Measurements from ENCODE around the gene ABR. TPM values are rescaled to one million over a fixed set of nuclear protein-coding genes. Genes with fewer than 3 reads are reported as not detected.

Gene ABR
- total RNA-seq, 1 donor from 2014 or later = 92.7 TPM

DNA sequence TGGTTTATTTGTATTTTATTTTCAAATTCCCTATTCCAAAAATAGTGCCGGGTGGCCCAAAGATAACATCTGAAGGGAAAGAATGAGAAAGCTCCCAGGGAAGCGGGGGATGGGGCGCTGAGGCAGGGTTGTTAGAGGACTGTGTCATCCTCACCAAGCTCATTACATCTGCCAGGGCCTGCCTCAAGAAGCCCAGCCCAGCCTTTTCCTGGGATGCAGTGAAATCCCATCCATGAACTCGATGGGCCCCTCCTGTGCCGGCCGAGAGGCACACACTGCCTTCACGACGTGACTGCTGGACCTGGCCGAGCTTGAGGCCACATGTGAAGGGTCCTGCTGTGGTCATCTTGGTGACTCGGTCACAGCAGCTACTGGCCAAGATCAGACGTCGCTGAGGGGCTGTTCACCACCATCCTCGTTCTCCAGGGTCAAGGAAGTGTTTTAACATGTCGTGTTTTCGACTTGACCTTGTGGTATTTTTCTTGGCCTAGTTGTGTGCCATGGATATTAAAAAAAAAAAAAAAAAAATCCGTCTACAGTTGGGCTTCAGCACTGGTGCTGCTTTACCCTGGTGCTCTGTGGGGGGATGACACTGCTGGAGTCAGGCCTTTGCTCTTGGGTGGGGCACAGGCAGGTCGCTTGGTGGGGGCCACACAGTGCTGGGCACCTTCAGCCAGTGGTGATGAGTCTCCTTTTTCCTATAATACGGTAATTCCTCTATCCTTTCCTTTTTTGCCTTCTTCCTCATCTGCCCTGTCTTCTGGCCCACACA, 178.0 kb downstream of the ABR start:
- no peak for TF ChIP-seq EZH2phosphoT487 (IDR thresholded peaks at IDR 0.05)
- no peak for TF ChIP-seq EZH2 (IDR thresholded peaks at IDR 0.05)
- TF ChIP-seq, protein P1, sequence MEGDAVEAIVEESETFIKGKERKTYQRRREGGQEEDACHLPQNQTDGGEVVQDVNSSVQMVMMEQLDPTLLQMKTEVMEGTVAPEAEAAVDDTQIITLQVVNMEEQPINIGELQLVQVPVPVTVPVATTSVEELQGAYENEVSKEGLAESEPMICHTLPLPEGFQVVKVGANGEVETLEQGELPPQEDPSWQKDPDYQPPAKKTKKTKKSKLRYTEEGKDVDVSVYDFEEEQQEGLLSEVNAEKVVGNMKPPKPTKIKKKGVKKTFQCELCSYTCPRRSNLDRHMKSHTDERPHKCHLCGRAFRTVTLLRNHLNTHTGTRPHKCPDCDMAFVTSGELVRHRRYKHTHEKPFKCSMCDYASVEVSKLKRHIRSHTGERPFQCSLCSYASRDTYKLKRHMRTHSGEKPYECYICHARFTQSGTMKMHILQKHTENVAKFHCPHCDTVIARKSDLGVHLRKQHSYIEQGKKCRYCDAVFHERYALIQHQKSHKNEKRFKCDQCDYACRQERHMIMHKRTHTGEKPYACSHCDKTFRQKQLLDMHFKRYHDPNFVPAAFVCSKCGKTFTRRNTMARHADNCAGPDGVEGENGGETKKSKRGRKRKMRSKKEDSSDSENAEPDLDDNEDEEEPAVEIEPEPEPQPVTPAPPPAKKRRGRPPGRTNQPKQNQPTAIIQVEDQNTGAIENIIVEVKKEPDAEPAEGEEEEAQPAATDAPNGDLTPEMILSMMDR (IDR thresholded peaks at IDR 0.05) = no peak
- no peak for DNase-seq (ENCODE audit: low spot score)
- Histone ChIP-seq H3K27me3 (no peaks in the 10 kb centered on the region), H3K9me3 (ENCODE audit: low read depth) (no peaks in the 10 kb centered on the region), H3K79me2 (ENCODE audit: low read depth) (peaks cover 14% of the 10 kb centered on the region), H3K4me2 (no peak overlapping the region), H3K27ac (no peak overlapping the region), H4K20me1 (ENCODE audit: low read depth) (peaks cover 10% of the 10 kb centered on the region), H3K4me3 (no peak overlapping the region), H2AFZ (replicated peaks) (no peak overlapping the region), H3F3A (ENCODE audit: low read depth) (peaks cover 5% of the 10 kb centered on the region), H3K9ac (no peak overlapping the region), H3K36me3 (no peaks in the 10 kb centered on the region), H3K4me1 (peaks cover 4% of the 10 kb centered on the region)
- H3K4me1 Mint-ChIP-seq = peaks cover 16% of the 10 kb centered on the region
- no peak overlapping the region for H3K4me3 Mint-ChIP-seq
- peaks cover 16% of the 10 kb centered on the region for H3K36me3 Mint-ChIP-seq
- no peaks in the 10 kb centered on the region for H3K9me3 Mint-ChIP-seq
- no peak overlapping the region for H3K27ac Mint-ChIP-seq
- H3K27me3 Mint-ChIP-seq (ENCODE audit: insufficient read depth, low read depth) = peaks cover 7% of the 10 kb centered on the region

DNA sequence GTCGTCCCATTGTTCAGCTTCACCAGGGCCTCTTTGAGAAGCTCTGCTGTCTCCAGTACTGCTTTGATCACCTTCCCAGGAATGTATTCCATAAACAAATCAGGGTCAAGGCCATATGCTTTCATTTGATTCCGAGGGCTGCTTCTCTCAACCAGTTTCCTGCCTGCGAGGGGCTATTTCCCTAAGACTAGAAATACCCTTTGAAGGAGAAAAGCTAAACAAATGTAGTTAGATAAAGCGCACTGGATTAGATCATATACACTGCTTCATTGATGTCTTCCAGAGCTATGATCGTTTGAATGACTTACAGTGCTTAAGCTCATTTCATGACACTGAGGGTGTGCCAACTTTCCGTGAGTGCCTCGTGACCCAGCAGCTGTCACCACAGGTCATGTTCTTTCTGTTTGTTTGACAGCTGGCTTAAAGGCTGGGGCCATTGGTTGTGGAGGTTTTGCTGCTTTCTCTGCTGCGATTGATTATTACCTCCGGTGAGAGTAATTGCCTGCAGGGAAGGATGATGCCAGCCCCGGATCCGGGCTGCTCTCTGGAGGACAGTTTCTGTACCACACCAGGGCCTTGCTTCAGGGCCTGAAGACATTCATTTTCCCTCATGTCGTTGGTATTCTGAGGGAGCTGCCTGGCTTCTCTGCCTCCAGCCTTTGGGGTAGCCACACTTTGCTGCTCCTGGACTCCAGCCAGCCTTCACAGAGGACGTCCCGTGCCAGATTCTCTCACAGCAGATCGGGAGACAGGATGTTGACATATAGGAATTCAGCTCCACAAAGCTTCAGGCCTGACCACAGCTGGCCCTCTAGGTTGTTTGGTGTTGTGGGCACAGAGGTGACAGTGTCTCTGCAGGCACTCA, 179.0 kb downstream of the ABR start:
- peaks cover 16% of the 10 kb centered on the region for H3K4me1 Mint-ChIP-seq
- Histone ChIP-seq H3K4me2 (no peak overlapping the region), H4K20me1 (ENCODE audit: low read depth) (peaks cover 10% of the 10 kb centered on the region), H3K4me1 (peaks cover 4% of the 10 kb centered on the region), H3K9ac (no peak overlapping the region), H3K27ac (no peak overlapping the region), H3F3A (ENCODE audit: low read depth) (peaks cover 5% of the 10 kb centered on the region), H2AFZ (replicated peaks) (no peak overlapping the region), H3K27me3 (peaks cover 4% of the 10 kb centered on the region), H3K36me3 (no peaks in the 10 kb centered on the region), H3K9me3 (ENCODE audit: low read depth) (no peaks in the 10 kb centered on the region), H3K79me2 (ENCODE audit: low read depth) (peaks cover 14% of the 10 kb centered on the region), H3K4me3 (no peak overlapping the region)
- H3K36me3 Mint-ChIP-seq = peaks cover 16% of the 10 kb centered on the region
- no peak for TF ChIP-seq EZH2phosphoT487 (IDR thresholded peaks at IDR 0.05)
- TF ChIP-seq, protein P1 (IDR thresholded peaks at IDR 0.05) = no peak
- no peak for TF ChIP-seq EZH2 (IDR thresholded peaks at IDR 0.05)
- H3K27ac Mint-ChIP-seq = no peak overlapping the region
- H3K9me3 Mint-ChIP-seq = no peaks in the 10 kb centered on the region
- peaks cover 5% of the 10 kb centered on the region for H3K27me3 Mint-ChIP-seq (ENCODE audit: insufficient read depth, low read depth)
- no peak overlapping the region for H3K4me3 Mint-ChIP-seq
- no peak for DNase-seq (ENCODE audit: low spot score)

DNA sequence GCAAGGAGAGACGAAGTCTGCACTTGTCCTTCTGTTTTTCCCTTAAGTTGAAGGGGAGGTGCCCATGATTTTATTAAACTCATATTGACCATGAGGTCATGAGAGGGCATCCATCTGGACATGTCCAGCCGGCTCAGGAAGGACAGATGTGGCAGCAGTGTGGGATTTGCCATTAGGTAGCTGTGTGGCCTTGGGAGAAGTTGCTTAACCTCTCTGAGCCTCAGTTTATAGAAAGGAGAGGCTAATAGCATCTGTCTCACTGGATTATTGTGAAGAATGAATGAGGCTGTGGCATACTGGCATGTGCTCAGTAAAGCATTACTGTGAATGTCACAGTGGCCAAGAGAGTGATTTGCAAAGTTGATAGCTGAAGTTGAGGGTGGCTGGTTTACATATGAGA, 181.7 kb downstream of the ABR start:
- Histone ChIP-seq H3K4me1 (peaks cover 4% of the 10 kb centered on the region), H4K20me1 (ENCODE audit: low read depth) (peaks cover 10% of the 10 kb centered on the region), H3K4me3 (peak overlapping the region; percentile 95), H3K4me2 (peak overlapping the region; percentile 83), H3K9ac (no peak overlapping the region), H3K27me3 (peaks cover 10% of the 10 kb centered on the region), H3K9me3 (ENCODE audit: low read depth) (no peaks in the 10 kb centered on the region), H3K36me3 (no peaks in the 10 kb centered on the region), H3K79me2 (ENCODE audit: low read depth) (peaks cover 14% of the 10 kb centered on the region), H2AFZ (replicated peaks) (no peak overlapping the region), H3K27ac (no peak overlapping the region), H3F3A (ENCODE audit: low read depth) (peaks cover 5% of the 10 kb centered on the region)
- no peaks in the 10 kb centered on the region for H3K27me3 Mint-ChIP-seq (ENCODE audit: insufficient read depth, low read depth)
- TF ChIP-seq, protein P1 (IDR thresholded peaks at IDR 0.05) = no peak
- TF ChIP-seq EZH2 (IDR thresholded peaks at IDR 0.05) (no peak), EZH2phosphoT487 (IDR thresholded peaks at IDR 0.05) (no peak)
- no peak for DNase-seq (ENCODE audit: low spot score)
- H3K4me3 Mint-ChIP-seq = peak overlapping the region; percentile 97
- H3K27ac Mint-ChIP-seq = no peak overlapping the region
- peaks cover 11% of the 10 kb centered on the region for H3K4me1 Mint-ChIP-seq
- H3K36me3 Mint-ChIP-seq = peaks cover 14% of the 10 kb centered on the region
- no peaks in the 10 kb centered on the region for H3K9me3 Mint-ChIP-seq
